ENCODE data around the gene ADCY9.

Gene ADCY9

GRCh38 chr16:4120176-4120575 is 3.9 kb upstream of the ADCY9 start:
- DNase-seq = no peak

DNA sequence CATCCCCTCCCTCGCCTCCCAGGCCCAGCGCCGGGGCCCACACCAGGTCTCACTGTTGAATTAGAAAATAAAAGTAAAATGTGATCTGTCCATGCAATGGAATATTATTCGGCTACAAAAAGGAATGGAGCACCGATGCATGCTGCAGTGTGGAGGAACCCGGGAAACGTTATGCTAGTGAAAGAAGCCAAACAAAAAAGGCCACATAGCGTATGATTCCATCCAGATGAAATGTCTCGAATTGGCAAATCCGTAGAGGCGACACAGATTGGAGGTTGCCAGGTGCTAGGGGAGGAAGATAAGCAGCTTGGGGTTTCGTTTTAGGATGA is 972 bp upstream of the ADCY9 start:
- no peak for DNase-seq

DNA sequence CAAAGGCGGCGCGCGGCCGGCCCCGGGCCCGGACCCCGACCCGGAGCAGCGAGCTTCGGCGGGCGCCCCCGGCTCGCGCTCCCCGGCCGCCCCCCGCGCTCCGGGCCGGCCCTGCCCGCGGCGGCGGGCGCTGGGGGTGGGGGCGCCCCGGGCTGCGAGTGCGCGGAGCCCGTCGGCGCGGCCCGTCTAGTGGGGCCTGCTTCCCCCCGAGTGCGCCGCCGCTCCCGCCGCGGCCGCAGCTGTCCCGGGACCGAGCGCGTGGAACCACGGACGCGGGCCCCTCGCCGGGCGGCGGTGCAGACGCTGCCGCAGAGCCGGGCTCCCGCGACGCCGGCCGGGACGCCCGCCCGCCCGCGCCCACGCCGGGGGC is 308 bp downstream of the ADCY9 start:
- DNase-seq = no peak

GRCh38 chr16:4115209-4115948 is 863 bp downstream of the ADCY9 start:
- DNase-seq = peak; percentile 70

- DNase-seq = no peak
Observed at GRCh38 chr16:4114257-4115208, 1.7 kb downstream of the ADCY9 start.

GRCh38 chr16:4113358-4114256 is 2.6 kb downstream of the ADCY9 start:
- no peak for DNase-seq

GRCh38 chr16:4111748-4112696 is 4.2 kb downstream of the ADCY9 start:
- DNase-seq = no peak

DNA sequence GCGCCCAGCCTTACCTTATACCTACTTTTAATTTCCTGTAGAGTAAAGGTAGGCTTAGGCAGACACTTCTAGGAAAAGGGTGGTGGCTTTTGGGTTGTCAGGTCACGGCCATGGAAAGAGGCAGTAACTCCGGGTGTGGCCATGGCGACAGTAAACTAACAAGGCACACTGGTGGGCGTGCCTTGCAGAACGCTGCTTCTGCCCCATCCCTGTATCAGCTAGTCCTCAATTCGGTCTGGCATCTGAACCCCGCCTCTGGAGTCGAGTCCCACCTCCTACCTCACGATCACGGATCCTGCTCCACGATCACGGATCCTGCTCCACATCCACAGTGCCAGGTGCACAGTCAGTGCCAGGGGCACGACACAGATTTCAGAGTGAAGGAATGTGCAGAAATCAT is 5.6 kb downstream of the ADCY9 start:
- no peak for DNase-seq

GRCh38 chr16:4110065-4110464 is 6.2 kb downstream of the ADCY9 start:
- no peak for DNase-seq

DNA sequence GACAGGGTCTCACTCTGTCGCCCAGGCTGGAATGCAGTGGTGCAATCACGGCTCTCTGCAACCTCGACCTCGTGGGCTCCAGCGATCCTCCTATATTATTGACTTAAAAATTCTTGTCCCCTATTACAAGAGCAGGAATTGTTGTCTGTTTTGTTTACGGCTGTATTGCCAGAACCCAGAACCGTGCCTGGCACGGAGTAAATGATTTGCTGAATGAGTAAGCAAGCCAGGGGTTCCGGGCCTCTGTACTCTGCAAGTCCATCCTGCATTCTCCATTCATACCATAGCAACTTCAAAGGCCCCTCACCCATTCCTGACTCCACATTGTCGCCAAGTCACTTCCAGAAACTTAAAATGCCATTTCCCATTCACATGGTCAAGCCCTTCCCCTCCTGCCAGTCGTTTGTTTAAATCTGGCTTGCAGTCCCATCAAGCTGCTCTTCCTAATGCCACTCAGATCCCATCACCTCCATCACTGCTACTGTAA is 6.9 kb downstream of the ADCY9 start:
- DNase-seq = peak; percentile 91

DNA sequence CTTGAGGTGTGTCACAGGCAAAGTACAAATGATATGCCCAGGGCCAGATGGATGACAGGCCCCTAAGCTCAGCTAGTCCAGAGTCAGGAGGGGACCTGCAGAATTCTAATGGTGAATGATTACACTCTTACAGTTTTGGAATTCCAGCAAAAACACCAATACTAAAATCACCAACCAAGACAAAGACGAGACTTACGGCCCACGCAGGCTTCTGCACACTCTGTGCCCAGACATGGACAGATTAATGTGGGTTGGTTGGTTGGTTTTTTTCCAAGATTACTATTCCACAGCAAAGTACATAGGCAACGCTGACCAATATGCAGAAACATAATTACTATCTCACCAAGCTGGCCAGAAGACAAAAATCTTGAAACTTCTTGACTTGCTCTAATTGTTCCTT is 9.7 kb downstream of the ADCY9 start:
- DNase-seq = no peak

DNA sequence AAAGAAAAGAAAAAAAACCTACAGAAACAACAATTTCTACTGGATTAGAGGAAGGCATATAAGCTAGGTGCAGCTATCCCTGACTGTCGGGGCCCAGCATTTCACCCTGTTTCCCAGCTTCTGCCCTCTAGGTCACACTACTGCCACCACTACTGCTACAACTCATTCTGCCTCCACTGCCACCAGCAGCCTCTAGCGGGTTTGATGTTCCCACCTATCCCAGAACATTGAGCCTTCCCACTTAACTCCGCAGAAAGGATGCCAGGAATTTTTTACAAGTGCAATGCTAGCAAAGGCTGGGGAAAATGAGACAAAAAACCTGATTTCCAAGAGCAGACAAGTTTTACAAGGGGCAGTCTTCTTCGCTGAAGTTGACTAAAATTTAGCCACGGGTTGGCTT is 10.4 kb downstream of the ADCY9 start:
- DNase-seq = no peak

DNA sequence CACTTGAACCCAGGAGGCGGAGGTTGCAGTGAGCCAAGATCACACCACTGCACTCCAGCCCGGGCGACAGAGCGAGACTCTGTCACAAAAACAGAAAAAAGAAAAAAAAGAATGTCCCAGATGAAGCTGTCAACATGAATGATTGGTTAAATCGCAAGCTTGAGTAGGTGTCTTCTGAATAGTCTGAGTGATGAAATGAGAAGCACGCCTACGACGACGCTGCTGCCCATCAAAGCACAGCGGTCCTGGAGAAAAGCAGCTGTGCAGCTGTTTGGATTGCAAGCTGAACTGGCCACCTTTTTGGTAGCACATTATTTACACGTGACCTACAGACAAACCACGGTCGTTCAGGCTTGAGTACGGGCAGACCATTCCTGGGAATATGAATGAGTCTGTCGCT is 12.5 kb downstream of the ADCY9 start:
- no peak for DNase-seq

DNA sequence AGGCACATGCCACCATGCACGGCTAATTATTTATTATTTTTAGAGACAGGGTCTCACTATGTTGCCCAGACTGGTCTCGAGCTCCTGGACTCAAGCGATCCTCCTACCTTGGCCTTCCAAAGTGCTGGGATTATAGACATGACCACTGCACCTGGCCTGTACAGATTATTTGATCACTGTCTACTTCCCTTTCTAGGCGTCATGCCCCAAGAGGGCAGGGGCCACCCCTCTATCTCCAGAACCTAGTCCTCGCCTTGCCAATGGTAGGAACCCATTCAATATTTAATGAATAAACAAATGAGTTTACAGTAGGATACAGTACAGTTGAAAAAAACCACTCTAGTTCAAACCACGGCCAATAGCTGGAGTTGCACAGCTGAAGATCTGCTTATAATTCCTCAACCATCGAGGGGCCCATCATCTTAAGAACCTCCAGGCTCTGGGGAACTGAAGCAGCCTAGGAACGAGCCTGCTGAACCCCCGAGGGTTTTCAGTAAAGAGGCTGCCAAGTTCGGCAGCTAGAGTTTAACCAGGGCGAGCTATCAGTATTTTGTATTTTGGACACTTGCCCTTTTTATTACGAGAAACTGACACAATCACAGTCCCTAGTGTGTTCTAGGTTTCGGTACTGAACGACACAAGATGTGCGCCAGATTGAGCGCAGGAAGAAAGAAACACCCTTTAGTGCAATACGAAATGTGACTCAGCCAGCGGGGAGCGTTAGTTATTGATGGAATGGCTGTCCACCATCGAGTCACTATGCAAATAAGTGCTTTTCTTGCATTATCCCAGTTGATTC is 14.6 kb downstream of the ADCY9 start:
- DNase-seq = no peak

GRCh38 chr16:4098501-4098900 is 17.7 kb downstream of the ADCY9 start:
- DNase-seq = no peak

- DNase-seq = no peak
Observed at GRCh38 chr16:4097826-4098240, 18.4 kb downstream of the ADCY9 start.

- no peak for DNase-seq
Observed at GRCh38 chr16:4096509-4096908, 19.7 kb downstream of the ADCY9 start.

DNA sequence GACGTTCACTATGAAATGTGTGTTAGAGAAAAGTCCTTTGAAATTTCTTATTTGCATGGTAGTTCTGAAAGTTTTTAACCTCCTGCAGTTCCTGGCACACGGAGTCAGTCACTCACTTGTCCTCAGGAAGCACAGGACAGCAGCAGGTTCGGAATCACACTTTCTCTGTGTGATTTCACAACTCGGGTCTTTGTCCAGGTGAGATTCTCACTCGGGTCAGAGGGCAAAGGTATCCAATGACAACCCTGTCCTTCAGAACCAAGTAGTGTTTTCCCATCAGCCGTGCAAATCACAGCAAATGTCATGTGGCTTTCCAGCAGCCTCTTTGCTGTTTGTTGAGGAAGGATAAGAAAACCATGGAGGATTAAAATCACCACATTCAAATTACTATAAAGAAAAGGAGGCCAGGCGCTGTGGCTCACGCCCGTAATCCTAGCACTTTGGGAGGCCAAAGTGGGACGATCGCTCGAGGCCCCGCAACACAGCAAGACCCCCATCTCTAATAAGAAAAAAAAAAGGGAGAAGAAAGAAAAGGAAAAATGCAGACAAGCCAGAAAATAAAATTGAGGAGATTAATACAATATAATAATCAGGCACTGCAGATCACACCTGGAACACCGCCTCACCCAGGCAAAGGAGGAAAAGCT is 22.0 kb downstream of the ADCY9 start:
- no peak for DNase-seq

- no peak for DNase-seq
Observed at GRCh38 chr16:4093495-4094126, 22.6 kb downstream of the ADCY9 start.

All from islet precursor cell (in vitro differentiated cells).